GM19240 (cell line): Measurements from ENCODE around the gene ASB14.

Experiments used
- DNase-seq: peaks from one replicate; pipeline ENCODE4 v3.0.0; 2011; ENCODE audit warnings: low spot score; ENCODE audit not compliant: insufficient read length

ASB14 gene

DNA sequence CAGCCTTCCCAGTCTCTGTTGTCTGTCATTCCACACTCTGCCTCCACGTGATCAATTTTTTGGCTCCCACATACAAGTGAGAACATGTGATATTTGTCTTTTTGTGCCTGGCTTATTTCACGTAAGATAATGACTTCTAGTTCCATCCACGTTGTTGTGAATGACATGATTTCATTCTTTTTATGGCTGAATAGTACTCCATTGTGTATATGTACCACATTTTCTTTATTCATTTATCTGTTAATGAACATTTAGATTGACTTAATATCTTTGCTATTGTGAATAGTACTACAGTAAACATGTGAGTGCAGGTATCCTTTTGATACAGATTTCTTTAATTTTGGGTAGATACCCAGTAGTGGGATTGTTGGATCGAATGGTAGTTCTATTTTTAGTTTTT lies 31.4 kb downstream of the ASB14 start:
- no peak for DNase-seq

- DNase-seq: no peak
Measured at GRCh38 chr3:57257678-57258077, 34.8 kb downstream of the ASB14 start.

- DNase-seq: no peak
Measured at GRCh38 chr3:57256844-57257243, 35.6 kb downstream of the ASB14 start.

DNA sequence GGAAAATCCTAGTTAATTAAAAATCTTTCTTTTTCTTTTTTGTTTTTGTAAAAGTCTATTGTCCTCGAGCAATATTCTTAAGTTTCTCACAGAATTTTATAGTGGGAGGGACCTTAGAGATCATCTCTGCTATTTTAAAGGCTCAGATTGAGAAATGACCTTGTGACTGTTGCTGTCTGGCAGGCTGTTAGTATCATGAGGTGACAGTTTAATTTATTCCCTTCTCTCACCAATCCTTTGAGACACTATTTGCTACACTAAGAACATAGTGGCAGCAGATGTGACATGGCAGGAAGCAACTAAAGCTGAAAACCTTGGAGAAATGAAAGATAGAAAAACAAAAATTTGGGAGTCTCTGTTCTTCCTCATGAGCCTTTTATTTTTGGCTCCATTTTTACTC lies 40.1 kb downstream of the ASB14 start:
- DNase-seq: no peak

GRCh38 chr3:57244946-57245345 lies 47.5 kb downstream of the ASB14 start:
- DNase-seq: no peak

DNA sequence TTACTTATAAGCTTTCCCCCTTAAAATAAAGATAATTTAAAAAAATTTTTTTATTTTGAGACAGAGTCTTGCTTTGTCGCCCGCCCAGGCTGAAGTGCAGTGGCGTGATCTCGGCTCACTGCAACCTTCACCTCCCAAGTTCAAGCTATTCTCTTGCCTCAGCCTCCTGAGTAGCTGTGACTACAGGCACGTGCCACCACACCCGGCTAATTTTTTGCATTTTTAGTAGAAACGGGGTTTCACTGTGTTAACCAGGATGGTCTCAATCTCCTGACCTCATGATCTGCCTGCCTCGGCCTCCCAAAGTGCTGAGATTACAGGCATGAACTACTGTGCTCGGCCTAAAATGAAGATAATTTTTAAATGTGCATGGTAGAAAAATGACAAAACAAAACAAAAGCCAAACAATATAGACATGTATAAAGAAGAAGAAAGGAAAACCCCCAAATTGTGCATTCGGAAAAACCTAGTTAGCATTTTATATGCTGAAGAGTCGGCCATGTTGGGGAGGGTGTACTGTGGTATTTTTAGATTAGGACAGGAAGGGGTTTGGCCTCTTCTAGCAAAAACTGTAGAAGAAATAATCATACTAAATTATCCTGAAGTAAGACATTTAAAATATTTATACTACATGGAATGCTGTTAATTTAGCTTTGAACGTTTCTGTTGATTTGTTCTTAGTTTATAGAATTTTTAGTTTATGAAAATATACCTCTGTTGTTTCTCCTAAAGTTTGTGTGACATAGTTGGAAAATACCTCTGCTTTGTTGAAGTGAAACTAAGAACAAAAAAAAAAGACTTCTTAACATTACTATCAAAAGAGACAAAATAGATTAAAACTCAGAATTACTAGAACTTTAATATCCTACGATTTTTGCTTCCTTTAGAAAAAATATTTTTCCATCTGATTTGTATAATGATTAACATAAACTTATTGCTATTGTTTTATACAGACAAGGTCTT lies 57.6 kb downstream of the ASB14 start:
- DNase-seq: no peak

GRCh38 chr3:57233799-57234198 lies 58.7 kb downstream of the ASB14 start:
- DNase-seq: no peak

DNA sequence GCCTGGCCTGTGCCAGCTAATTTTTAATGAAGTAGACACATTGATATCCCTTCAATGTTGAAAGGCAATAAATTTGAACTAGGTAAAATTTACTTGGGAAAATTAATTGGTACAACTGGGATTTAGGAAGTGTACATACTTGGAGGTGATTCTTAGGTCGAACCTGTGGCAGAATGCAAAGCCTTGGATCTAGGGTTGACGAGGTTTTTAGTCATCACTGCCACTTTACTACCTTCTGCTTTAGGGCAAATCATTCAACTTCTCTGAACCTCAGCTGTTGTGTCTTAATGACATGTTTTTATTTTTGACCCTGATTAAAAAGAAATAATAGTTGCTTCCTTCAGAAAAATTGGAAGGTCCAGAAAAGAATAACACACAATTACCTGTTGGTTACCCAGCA lies 62.5 kb downstream of the ASB14 start:
- no peak for DNase-seq

DNA sequence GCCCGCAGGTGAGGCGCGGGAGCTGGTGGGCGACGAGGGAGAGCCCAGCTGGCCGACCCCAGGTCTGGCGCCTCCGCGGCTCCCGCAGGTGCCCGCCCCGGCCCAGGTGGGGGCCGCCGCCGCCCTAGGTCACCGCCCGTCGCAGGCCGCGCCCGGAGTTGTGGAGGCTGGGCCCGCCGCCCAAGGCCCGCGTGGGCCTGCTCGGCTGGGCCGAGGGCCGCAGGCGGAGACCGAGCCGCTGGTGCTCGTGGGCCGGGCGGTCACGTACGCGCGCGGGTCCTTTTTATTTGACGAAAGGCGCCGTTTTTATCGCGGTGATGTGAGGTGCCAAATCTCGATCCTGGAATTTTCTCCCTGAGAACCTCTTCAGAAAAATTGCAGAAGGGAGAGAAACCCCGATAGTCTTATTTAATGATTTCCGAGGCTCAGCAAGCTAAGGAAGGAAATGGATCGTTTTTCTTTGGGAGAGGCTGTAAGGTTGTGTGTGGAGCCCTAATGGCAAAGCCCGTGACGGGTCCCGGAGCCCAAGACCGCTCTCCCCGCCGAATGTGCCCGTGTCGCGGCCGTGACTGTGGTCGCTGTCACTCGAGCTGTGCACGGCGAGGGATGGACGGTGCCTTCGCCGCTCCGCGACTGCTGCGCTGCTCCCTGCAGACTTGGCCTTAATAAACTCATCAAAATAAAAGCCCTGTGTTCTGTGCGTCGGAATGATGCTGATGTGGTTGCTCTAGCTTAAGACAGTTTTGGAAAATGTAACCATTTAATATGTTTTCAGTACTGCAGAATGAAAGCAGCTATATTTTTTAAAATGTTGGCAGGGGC lies 64.3 kb downstream of the ASB14 start:
- DNase-seq: no peak

DNA sequence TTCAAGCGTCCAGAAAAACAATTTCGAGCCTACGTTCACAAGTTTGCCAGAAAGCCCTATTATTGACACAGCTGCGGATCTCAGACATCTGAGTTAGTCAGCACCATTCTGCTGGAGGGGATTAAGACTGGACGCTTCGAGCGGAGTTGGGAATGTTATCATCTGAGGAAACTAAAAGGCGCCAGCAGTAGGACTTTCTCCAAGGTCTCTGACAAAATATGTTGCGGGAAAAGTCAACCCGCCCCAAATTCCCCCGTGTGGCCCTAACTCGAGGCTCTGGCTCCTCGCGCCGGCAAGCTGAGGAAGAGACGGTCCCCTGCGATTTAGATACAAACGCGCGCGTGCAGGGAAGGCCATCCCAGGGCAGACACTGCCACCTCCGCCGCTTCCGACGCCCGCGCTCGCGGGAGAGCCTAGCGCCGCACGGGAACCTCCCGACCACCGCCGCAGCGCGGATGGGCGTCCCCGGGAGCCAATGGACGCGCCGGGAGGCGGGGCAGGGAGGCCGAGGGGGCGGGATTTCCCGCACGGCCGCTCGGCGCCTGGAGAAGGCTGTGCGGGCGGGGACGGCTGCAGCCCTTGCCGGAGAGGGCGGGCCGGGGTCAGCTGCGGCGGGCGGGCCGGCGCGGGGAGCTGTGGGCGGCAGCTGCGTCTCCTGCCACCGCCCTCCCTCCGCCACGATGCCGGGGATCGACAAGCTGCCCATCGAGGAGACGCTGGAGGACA lies 65.1 kb downstream of the ASB14 start, which contains the start of gene APPL1:
TSS of gene APPL1 (plus strand) at position 526 of the 726 bp plus-strand sequence. CDS start at position 681, 155 bp downstream.
- peak; percentile 77 for DNase-seq

GRCh38 chr3:57226176-57226575 lies 66.3 kb downstream of the ASB14 start:
- DNase-seq: no peak

DNA sequence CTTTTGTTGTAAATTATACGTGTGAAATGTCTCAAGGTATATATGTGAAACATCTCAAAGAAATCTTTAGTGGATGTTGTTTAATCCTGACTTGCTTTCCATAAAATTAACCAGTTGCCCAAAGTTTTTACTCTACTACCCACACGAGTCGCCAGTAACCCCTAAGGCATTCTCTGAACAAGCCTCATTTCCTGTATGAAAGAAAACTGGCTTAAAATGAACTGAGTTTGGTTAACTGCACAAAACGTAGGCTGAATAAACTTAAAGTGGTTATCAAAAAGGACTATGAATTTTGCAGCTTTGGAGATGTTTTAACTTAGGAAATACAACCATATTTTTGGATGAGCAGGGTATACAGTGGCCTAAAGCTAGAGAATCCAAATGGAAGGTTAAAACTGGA lies 67.6 kb downstream of the ASB14 start:
- no peak for DNase-seq

GRCh38 chr3:57221883-57222282 lies 70.6 kb downstream of the ASB14 start:
- no peak for DNase-seq
